ENCODE measurements around the gene PHF19. TPM values are rescaled to one million over a fixed set of nuclear protein-coding genes. Genes with fewer than 3 reads are reported as not detected.

PHF19 gene
- total RNA-seq (10 to 100 TPM; 13.6 to 27.5 TPM), polyA plus RNA-seq (ENCODE audit: insufficient read length in 2 of 2) (10 to 100 TPM; 35.7 to 42.6 TPM)
- long read RNA-seq, donor 1, full-length matches to known transcripts, result 4 of 4 reads
- long read RNA-seq, donor 1, partial matches to known transcripts, result 0 of 4 reads
- long read RNA-seq, donor 1, other reads (novel, unspliced or antisense), result 0 of 4 reads
- long read RNA-seq, donor 2, full-length matches to known transcripts, result 5 of 5 reads
- long read RNA-seq, donor 2, partial matches to known transcripts, result 0 of 5 reads
- long read RNA-seq, donor 2, other reads (novel, unspliced or antisense), result 0 of 5 reads
- long read RNA-seq, donor 3, full-length matches to known transcripts, result 9 of 9 reads
- long read RNA-seq, donor 3, partial matches to known transcripts, result 0 of 9 reads
- long read RNA-seq, donor 3, other reads (novel, unspliced or antisense), result 0 of 9 reads
- long read RNA-seq, donor 4, transcript PHF19-201 (5 exons, 836 nt), result major isoform, 5 of 6 reads
- long read RNA-seq, donor 4, partial matches to known transcripts, result 0 of 6 reads
- long read RNA-seq, donor 4, other reads (novel, unspliced or antisense), result 0 of 6 reads

- H3K9me3 ChIP-seq (ENCODE audit: control insufficient read depth, insufficient read depth, low read length), result no peaks in the 10 kb centered on the region
- peaks cover 22% of the 10 kb centered on the region for H3K4me1 ChIP-seq (ENCODE audit: control insufficient read depth, insufficient read depth, low read length)
- peak within 1 kb of the TSS; percentile 84 for H3K27ac ChIP-seq (ENCODE audit: low read depth, low read length)
- peak in 2 of 6 donors; percentile 44 to 55 for DNase-seq (ENCODE audit: low read depth in 4 of 6, low spot score in 6 of 6)
- peaks cover 18% of the 10 kb centered on the region for H3K36me3 ChIP-seq (ENCODE audit: control insufficient read depth, insufficient read depth, low read length)
- H3K4me3 ChIP-seq (ENCODE audit: low read depth, low read length), result peak within 1 kb of the TSS; percentile 74
- H3K27me3 ChIP-seq (ENCODE audit: control insufficient read depth, insufficient read depth, low read length), result no peaks in the 10 kb centered on the region
- under 1% methylated on average over 27 of the region's 45 CpGs for WGBS (ENCODE audit: insufficient coverage)
Observed at GRCh38 chr9:120876842-120877240, at the start of gene PHF19. TSS of gene PHF19 (minus strand) at chr9:120877188. CDS start at chr9:120874741, 2,447 bp downstream.

DNA sequence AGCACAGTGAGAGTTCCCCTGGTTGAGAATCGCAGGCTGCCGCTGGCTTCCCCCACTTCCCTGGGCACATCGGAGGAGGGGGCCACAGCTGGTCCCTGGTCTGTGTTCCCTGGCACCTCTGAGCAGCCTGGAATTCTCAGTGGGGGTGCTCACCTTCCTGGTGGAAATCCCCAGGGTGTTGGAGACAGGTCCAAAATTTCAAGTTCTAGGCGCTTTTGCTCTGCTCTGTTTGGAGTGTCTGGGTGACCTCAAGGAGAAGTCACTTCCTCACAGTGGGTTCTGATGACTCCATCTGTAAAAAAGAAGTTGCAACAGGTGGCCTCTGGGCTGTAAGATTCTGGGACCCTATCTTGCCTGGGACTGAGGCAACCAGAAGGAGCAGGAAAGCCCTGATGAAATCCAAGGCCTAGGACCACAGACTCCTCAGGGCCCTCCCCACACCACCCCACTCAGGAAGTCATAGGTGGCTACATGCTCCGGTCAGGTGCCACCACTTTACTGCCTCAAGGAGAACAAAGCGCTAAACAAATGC lies 49.5 kb upstream of the PHF19 start, which contains the start of gene TRAF1:
Gene TRAF1 (minus strand): TSS at position 400 of the 532 bp plus-strand sequence. CDS start 721 bp downstream, outside the sequence.
- H3K9me3 ChIP-seq (ENCODE audit: control insufficient read depth, insufficient read depth, low read length), result no peaks in the 10 kb centered on the region
- H3K4me3 ChIP-seq (ENCODE audit: low read depth, low read length), result no peak within 1 kb of the TSS
- H3K27ac ChIP-seq (ENCODE audit: low read depth, low read length), result no peak within 1 kb of the TSS
- no peak for DNase-seq (ENCODE audit: low read depth in 4 of 6, low spot score in 6 of 6)
- peaks cover 10% of the 10 kb centered on the region for H3K4me1 ChIP-seq (ENCODE audit: control insufficient read depth, insufficient read depth, low read length)
- no peaks in the 10 kb centered on the region for H3K36me3 ChIP-seq (ENCODE audit: control insufficient read depth, insufficient read depth, low read length)
- no peaks in the 10 kb centered on the region for H3K27me3 ChIP-seq (ENCODE audit: control insufficient read depth, insufficient read depth, low read length)
- WGBS (ENCODE audit: insufficient coverage), result 85% methylated on average over 6 of the region's 6 CpGs

DNA sequence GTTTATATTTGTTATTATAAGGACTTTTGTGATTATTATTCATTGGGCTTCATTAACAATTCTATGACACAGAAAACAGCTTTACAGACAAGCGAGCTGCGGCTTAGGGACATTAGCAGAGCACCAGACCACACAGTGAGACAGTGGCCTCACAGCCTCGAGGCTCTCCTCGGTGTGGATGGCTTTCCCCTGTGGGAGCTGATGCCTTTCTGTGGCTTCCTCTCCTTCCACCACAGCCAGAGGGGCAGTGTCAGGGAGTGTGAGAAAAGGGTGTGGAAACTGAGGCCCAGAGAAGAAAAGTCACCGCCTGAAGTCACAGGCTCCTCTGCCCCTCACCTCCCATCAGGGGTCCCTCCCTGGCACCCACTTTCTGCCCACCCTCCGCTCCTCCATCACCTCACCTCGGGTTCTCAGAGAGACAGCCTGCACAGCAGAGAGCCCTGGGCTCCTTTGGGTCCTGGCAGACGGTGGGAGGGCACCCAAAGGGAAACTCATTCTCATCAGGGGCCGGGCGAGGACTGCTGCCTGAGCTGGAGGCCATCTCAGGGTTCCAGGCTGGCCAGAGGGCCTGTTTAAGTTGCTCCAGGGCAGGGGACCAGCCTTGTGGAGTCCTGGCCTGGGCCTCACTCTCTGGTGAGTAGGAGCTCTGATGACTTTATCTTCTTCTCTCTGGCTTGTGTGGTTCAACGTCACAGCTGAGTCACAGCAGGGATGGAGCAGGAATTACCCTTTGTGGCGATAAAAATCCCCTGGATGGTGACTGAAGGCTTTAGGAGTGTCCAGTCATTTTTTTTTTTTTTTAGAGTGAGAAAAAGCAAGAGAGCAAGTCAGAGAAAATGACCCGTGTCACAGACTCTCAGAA lies 48.8 kb upstream of the PHF19 start:
- Histone ChIP-seq H3K27ac (ENCODE audit: low read depth, low read length) (no peak overlapping the region), H3K4me1 (ENCODE audit: control insufficient read depth, insufficient read depth, low read length) (peaks cover 10% of the 10 kb centered on the region)
- DNase-seq (ENCODE audit: low read depth in 4 of 6, low spot score in 6 of 6), result no peak

DNA sequence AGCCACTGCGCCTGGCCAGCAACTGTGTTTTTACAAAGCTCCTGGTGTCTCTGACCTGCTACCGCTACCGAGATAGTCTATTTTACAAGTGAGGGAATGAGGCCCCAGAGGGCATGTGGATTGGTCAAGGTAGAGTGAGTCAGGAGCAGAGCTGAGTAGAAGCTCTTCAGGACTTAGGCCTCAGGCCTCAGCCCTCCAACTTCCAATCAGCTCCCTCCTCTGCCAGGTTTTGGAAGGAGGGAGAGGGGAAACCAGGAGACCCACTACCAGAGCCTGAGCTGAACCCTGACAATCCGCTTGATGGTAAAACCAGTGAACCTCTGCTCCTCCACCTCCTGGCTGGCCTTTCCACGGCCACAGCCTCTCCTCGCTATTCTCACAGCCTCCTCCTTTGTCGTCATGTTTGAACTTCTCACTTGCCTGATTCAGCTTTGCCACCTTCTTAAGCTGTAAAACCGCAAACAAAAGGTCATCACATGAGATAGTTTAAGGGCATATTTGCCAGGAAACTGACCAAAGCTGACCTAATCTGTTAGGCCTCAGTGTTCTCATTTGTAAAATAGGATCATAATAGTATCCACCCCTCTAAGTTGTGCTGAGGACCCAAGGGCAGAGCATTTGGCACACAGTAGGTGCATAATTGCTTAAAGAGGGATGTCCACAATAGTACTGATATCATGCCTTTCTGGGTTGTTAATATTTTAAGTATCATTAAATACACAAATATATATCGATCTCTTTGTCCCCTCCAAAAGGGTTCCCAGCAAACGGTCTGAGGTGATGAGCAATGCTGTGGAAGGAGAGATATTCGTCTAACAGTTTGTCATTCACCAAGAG lies 47.9 kb upstream of the PHF19 start:
- no peaks in the 10 kb centered on the region for H3K27me3 ChIP-seq (ENCODE audit: control insufficient read depth, insufficient read depth, low read length)
- peaks cover 10% of the 10 kb centered on the region for H3K4me1 ChIP-seq (ENCODE audit: control insufficient read depth, insufficient read depth, low read length)
- WGBS (ENCODE audit: insufficient coverage), result 96% methylated on average over 5 of the region's 11 CpGs
- no peak overlapping the region for H3K4me3 ChIP-seq (ENCODE audit: low read depth, low read length)
- no peaks in the 10 kb centered on the region for H3K9me3 ChIP-seq (ENCODE audit: control insufficient read depth, insufficient read depth, low read length)
- H3K27ac ChIP-seq (ENCODE audit: low read depth, low read length), result no peak overlapping the region
- DNase-seq (ENCODE audit: low read depth in 4 of 6, low spot score in 6 of 6), result no peak
- no peaks in the 10 kb centered on the region for H3K36me3 ChIP-seq (ENCODE audit: control insufficient read depth, insufficient read depth, low read length)

More for the DNA sequence above, 48.8 kb upstream of the PHF19 start:
- Histone ChIP-seq H3K4me3 (ENCODE audit: low read depth, low read length) (no peak overlapping the region), H3K27me3 (ENCODE audit: control insufficient read depth, insufficient read depth, low read length) (no peaks in the 10 kb centered on the region), H3K36me3 (ENCODE audit: control insufficient read depth, insufficient read depth, low read length) (no peaks in the 10 kb centered on the region), H3K9me3 (ENCODE audit: control insufficient read depth, insufficient read depth, low read length) (no peaks in the 10 kb centered on the region)
- WGBS (ENCODE audit: insufficient coverage), result 71% methylated on average over 11 of the region's 13 CpGs

GRCh38 chr9:120923620-120924328 lies 46.8 kb upstream of the PHF19 start:
- WGBS (ENCODE audit: insufficient coverage), result 90% methylated on average over 8 of the region's 11 CpGs
- no peak for DNase-seq (ENCODE audit: low read depth in 4 of 6, low spot score in 6 of 6)
- peaks cover 16% of the 10 kb centered on the region for H3K4me1 ChIP-seq (ENCODE audit: control insufficient read depth, insufficient read depth, low read length)
- no peaks in the 10 kb centered on the region for H3K27me3 ChIP-seq (ENCODE audit: control insufficient read depth, insufficient read depth, low read length)
- no peak overlapping the region for H3K27ac ChIP-seq (ENCODE audit: low read depth, low read length)
- peaks cover 1% of the 10 kb centered on the region for H3K36me3 ChIP-seq (ENCODE audit: control insufficient read depth, insufficient read depth, low read length)
- H3K9me3 ChIP-seq (ENCODE audit: control insufficient read depth, insufficient read depth, low read length), result no peaks in the 10 kb centered on the region
- no peak overlapping the region for H3K4me3 ChIP-seq (ENCODE audit: low read depth, low read length)

- Histone ChIP-seq H3K9me3 (ENCODE audit: control insufficient read depth, insufficient read depth, low read length) (no peaks in the 10 kb centered on the region), H3K4me1 (ENCODE audit: control insufficient read depth, insufficient read depth, low read length) (peaks cover 12% of the 10 kb centered on the region), H3K27ac (ENCODE audit: low read depth, low read length) (no peak overlapping the region), H3K27me3 (ENCODE audit: control insufficient read depth, insufficient read depth, low read length) (no peaks in the 10 kb centered on the region), H3K36me3 (ENCODE audit: control insufficient read depth, insufficient read depth, low read length) (peaks cover 3% of the 10 kb centered on the region), H3K4me3 (ENCODE audit: low read depth, low read length) (no peak overlapping the region)
- DNase-seq (ENCODE audit: low read depth in 4 of 6, low spot score in 6 of 6), result no peak
- 92% methylated on average over 3 of the region's 7 CpGs for WGBS (ENCODE audit: insufficient coverage)
Observed at GRCh38 chr9:120922404-120923195, 45.6 kb upstream of the PHF19 start.

GRCh38 chr9:120921661-120922181 lies 44.7 kb upstream of the PHF19 start:
- WGBS (ENCODE audit: insufficient coverage), result 42% methylated on average over 6 of the region's 8 CpGs
- Histone ChIP-seq H3K4me3 (ENCODE audit: low read depth, low read length) (no peak overlapping the region), H3K4me1 (ENCODE audit: control insufficient read depth, insufficient read depth, low read length) (peaks cover 12% of the 10 kb centered on the region), H3K36me3 (ENCODE audit: control insufficient read depth, insufficient read depth, low read length) (peaks cover 3% of the 10 kb centered on the region), H3K27me3 (ENCODE audit: control insufficient read depth, insufficient read depth, low read length) (no peaks in the 10 kb centered on the region), H3K27ac (ENCODE audit: low read depth, low read length) (no peak overlapping the region), H3K9me3 (ENCODE audit: control insufficient read depth, insufficient read depth, low read length) (no peaks in the 10 kb centered on the region)
- no peak for DNase-seq (ENCODE audit: low read depth in 4 of 6, low spot score in 6 of 6)

DNA sequence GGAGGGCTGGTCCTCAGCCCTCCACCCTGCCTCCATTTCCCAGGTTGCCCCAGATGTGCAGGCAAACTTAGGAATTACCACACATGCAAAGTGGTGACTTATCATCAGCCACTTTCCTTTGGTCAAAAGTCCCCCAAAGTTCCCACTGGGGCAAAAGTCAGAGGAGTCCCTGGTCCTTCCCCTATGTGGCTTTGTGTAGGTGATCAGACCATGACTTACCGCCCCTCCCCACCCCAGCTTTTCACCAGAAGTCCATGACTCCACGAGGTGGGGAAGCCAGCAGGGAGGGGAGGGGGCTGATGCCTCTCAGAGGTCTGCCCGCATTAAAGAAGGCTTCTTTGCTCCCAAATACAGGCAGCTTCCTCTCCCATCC lies 43.8 kb upstream of the PHF19 start:
- no peaks in the 10 kb centered on the region for H3K9me3 ChIP-seq (ENCODE audit: control insufficient read depth, insufficient read depth, low read length)
- no peaks in the 10 kb centered on the region for H3K27me3 ChIP-seq (ENCODE audit: control insufficient read depth, insufficient read depth, low read length)
- DNase-seq (ENCODE audit: low read depth in 4 of 6, low spot score in 6 of 6), result no peak
- peaks cover 3% of the 10 kb centered on the region for H3K36me3 ChIP-seq (ENCODE audit: control insufficient read depth, insufficient read depth, low read length)
- H3K4me3 ChIP-seq (ENCODE audit: low read depth, low read length), result no peak overlapping the region
- peaks cover 12% of the 10 kb centered on the region for H3K4me1 ChIP-seq (ENCODE audit: control insufficient read depth, insufficient read depth, low read length)
- no peak overlapping the region for H3K27ac ChIP-seq (ENCODE audit: low read depth, low read length)
- WGBS (ENCODE audit: insufficient coverage), result no CpG with 5 or more reads among the region's 3 CpGs

Measured in spinal cord (tissue), 10 donors.